GM23248 (cell line): ENCODE data around the gene SURF6. TPM values are rescaled to one million over a fixed set of nuclear protein-coding genes. Genes with fewer than 3 reads are reported as not detected.

Source experiments
- DNase-seq: peaks from one replicate; pipeline ENCODE4 v3.0.0-alpha.2; 2015
- H2AFZ ChIP-seq: fragments of 200-600 bp; sonication (generic); 2 replicates; pipeline ENCODE4 v1.6.1; 2016; ENCODE audit warnings: antibody characterized with exemption
- H3F3A ChIP-seq: fragments of 200-600 bp; sonication (generic); 2 replicates; pipeline ENCODE4 v1.6.1; 2016; ENCODE audit warnings: mild to moderate bottlenecking, antibody characterized with exemption, mixed run types; ENCODE audit not compliant: insufficient read depth
- H3K27ac ChIP-seq: fragments of 200-600 bp; sonication (generic); 2 replicates; pipeline ENCODE4 v1.5.1; 2016; ENCODE audit warnings: mild to moderate bottlenecking
- H3K27me3 ChIP-seq: fragments of 200-600 bp; sonication (generic); replicated peaks from 2 replicates; pipeline ENCODE4 v1.6.1; 2016; ENCODE audit warnings: mild to moderate bottlenecking; ENCODE audit not compliant: insufficient read depth
- H3K36me3 ChIP-seq: fragments of 200-600 bp; sonication (generic); 2 replicates; pipeline ENCODE4 v1.6.1; 2016; ENCODE audit warnings: low read depth, mild to moderate bottlenecking
- H3K4me1 ChIP-seq: fragments of 200-600 bp; sonication (generic); 2 replicates; pipeline ENCODE4 v1.6.1; 2016; ENCODE audit warnings: mild to moderate bottlenecking; ENCODE audit not compliant: insufficient read depth
- H3K4me2 ChIP-seq: fragments of 200-600 bp; sonication (generic); one replicate; pipeline ENCODE4 v1.6.1; 2016; ENCODE audit warnings: mild to moderate bottlenecking; ENCODE audit not compliant: unreplicated experiment
- H3K4me3 ChIP-seq: fragments of 200-600 bp; sonication (generic); 2 replicates; pipeline ENCODE4 v1.5.1; 2016; ENCODE audit warnings: mild to moderate bottlenecking
- H3K79me2 ChIP-seq: fragments of 200-600 bp; sonication (generic); 2 replicates; pipeline ENCODE4 v1.6.1; 2016; ENCODE audit warnings: mild to moderate bottlenecking; ENCODE audit not compliant: insufficient read depth
- H3K9ac ChIP-seq: fragments of 200-600 bp; sonication (generic); 2 replicates; pipeline ENCODE4 v1.6.1; 2016; ENCODE audit warnings: mild to moderate bottlenecking
- H3K9me2 ChIP-seq: fragments of 200-600 bp; sonication (generic); 2 replicates; pipeline ENCODE4 v1.6.1; 2016; ENCODE audit warnings: mixed run types, mild to moderate bottlenecking, moderate library complexity; ENCODE audit not compliant: insufficient read depth
- H3K9me3 ChIP-seq: fragments of 200-600 bp; sonication (generic); one replicate; pipeline ENCODE4 v1.6.1; 2017; ENCODE audit warnings: low read depth
- H4K20me1 ChIP-seq: fragments of 200-600 bp; sonication (generic); 2 replicates; pipeline ENCODE4 v1.6.0; 2016; ENCODE audit not compliant: insufficient read depth
- EZH2 ChIP-seq: fragments of 200-600 bp; sonication (generic); IDR thresholded peaks from 2 replicates; pipeline ENCODE4 v1.6.1; 2018; ENCODE audit warnings: antibody characterized with exemption, mild to moderate bottlenecking; ENCODE audit not compliant: insufficient read depth, poor library complexity, severe bottlenecking
- EZH2phosphoT487 ChIP-seq: fragments of 200-600 bp; sonication (generic); IDR thresholded peaks from 2 replicates; pipeline ENCODE4 v1.6.1; 2018; ENCODE audit warnings: antibody characterized with exemption, moderate library complexity, mild to moderate bottlenecking, low read depth; ENCODE audit not compliant: insufficient read depth
- WGBS, 2 experiments: methylation state at CpG; one replicate each; pipeline ENCODE4 v1.1.6; 2015 to 2017; ENCODE audit warnings: low lambda C conversion rate in 2 of 2, low coverage in 1 of 2; ENCODE audit errors: missing lambda C conversion rate in 2 of 2; 5-methylcytosine and 5-hydroxymethylcytosine counted together
- in situ Hi-C: fragments of 300-500 bp; cut with MboI; formaldehyde crosslinking; loops from 2 replicates; pipeline ENCODE4 v1.15.0; 2020
- polyA plus RNA-seq: library from polyadenylated mRNA; unstranded; fragments of >200 nt; fragmentation: Nextera tagmentation; extraction: Ambion mirVana; gene quantifications from 2 replicates; pipeline ENCODE4 v1.2.1, GENCODE V29; 2016
- total RNA-seq: library from RNA; depleted of rRNA; stranded (reverse); fragments of >200 nt; shearing (Covaris generic); gene quantifications from 2 replicates; pipeline ENCODE4 v1.2.3, GENCODE V29; 2014; rRNA removed

SURF6 gene
- total RNA-seq: 10.8 and 18.2 TPM in 2 replicates
- polyA plus RNA-seq: 13.4 and 14.8 TPM in 2 replicates

DNA sequence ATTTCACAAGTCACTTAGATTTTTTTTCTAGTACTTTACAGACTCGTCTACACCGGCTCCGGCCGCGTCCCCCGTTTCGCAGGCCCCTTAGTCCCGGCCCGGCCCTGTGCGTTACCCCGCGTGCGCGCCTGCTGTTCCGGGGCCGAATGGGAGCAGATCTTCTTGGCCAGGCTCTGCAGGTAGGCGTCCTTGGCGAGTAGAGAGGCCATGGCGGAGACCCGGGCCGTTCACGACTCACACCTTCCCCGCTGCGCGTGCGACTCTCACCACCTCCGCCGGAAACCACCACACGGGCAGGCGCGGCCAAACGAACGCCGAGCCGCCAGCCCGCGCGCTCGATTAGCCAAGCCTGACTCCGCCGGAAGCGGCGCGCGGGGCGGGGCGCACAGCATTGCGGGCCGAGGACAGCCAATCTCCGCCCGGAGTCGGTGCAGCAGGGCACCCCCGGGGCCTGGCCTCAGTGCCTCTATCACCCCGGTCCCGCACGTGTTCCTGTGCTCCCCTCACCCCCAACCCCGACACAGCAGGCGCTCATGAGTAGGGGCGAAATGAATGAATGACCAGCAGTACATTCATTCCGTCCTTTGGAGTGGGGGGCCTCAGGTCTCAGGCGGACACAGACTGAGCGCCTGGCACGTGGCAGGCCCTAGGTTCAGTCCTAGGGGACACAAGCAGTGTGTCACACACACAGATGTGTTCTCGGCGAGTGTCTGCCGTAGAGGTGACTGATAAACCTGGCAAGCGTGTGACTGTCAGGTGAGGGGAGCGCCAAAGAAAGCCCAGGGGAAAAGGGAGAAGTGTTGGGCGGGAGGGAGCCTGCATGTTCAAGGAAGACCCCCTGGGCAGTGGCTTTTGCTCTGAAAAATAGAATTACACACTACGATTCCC, at the start of gene SURF6:
Gene SURF6 (minus strand): TSS at position 265 of the 888 bp plus-strand sequence. CDS start 56 bp downstream, at position 209.
- Histone ChIP-seq H3K36me3 (peaks cover 14% of the 10 kb centered on the region; the same call in 1 of the 2 replicates), H3K9me2 (no peaks in the 10 kb centered on the region), H3K79me2 (peaks cover 35% of the 10 kb centered on the region), H3F3A (peaks cover 15% of the 10 kb centered on the region), H3K27ac (peak within 1 kb of the TSS; percentile 58), H3K4me2 (peak within 1 kb of the TSS; percentile 92), H3K4me1 (peaks cover 10% of the 10 kb centered on the region; the same call in 1 of the 2 replicates), H3K4me3 (peak within 1 kb of the TSS; percentile 98), H3K27me3 (no peaks in the 10 kb centered on the region), H2AFZ (peak within 1 kb of the TSS; percentile 83), H4K20me1 (no peaks in the 10 kb centered on the region), H3K9ac (peak within 1 kb of the TSS; percentile 85), H3K9me3 (no peaks in the 10 kb centered on the region)
- WGBS, 2 experiments: 4 to 6% methylated on average over 68 to 70 of the region's 70 CpGs
- peak; percentile 97 for DNase-seq
- TF ChIP-seq EZH2phosphoT487 (no peak), EZH2 (no peak)
- in situ Hi-C loops: no loop called here

DNA sequence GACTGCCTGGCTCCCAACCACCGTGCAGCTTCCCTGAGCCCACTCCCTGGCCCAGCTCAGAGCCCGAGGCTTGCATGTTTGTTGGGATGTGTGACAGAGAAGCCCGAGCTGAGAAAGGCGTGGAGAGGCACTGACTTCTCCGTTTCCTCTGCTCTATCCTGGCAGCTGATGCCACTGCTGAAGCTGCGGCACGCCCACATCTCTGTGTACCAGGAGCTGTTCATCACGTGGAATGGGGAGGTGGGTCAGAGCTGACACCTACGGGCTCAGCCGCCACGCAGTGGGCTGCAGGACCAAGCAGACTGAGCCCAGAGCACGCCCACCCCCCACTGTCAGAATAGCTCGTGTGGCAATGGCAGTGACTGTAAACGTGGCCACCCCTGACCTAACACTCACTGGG, 49.5 kb upstream of the SURF6 start:
- 74 to 83% methylated on average over 14 of the region's 14 CpGs for WGBS, 2 experiments
- Histone ChIP-seq H3K9me3 (no peaks in the 10 kb centered on the region), H3K9ac (no peak overlapping the region), H4K20me1 (no peaks in the 10 kb centered on the region), H3F3A (no peaks in the 10 kb centered on the region), H3K4me1 (no peaks in the 10 kb centered on the region), H3K79me2 (no peaks in the 10 kb centered on the region), H3K9me2 (0 out of 2 replicates have a peak, but pooled peaks cover 5% of the 10 kb centered on the region), H2AFZ (no peak overlapping the region), H3K4me2 (no peak overlapping the region), H3K4me3 (no peak overlapping the region), H3K36me3 (no peaks in the 10 kb centered on the region), H3K27me3 (no peaks in the 10 kb centered on the region), H3K27ac (no peak overlapping the region)
- TF ChIP-seq EZH2: no peak
- TF ChIP-seq EZH2phosphoT487: no peak
- no peak for DNase-seq
- in situ Hi-C loops: no loop called here

DNA sequence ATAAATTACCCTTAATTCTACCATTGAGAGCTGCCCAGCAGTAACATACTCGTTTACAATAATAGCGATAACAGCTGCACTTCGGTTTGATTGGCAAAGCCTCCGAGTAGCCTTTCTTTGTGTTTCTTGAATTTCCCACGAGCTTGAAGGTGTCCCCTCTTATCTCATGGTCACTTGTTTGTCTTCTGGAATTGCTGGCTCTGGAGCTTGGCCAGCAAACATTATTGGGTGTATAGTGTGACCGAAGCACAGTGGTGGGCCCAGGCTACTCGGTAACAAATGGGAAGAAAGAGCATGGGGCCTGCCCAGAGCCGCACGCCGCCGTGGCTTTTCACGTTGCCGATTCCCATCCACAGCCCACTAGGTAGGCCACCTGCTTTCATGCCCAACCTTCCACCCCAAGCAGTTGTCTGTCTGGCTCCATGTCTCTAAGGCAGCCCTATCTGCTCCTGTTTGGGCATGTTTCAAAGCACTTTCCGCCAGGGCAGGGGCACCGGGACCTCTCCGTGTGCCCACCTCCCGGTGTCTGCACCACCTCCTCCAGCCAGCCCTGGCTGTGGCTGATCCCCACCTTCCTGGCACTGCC, 48.8 kb upstream of the SURF6 start:
- H3F3A ChIP-seq: no peaks in the 10 kb centered on the region
- H3K9me2 ChIP-seq: 0 out of 2 replicates have a peak, but pooled peaks cover 5% of the 10 kb centered on the region
- no peak overlapping the region for H3K27ac ChIP-seq
- no peaks in the 10 kb centered on the region for H3K9me3 ChIP-seq
- TF ChIP-seq EZH2 (no peak), EZH2phosphoT487 (no peak)
- H3K79me2 ChIP-seq: no peaks in the 10 kb centered on the region
- no peak overlapping the region for H3K4me2 ChIP-seq
- no peak overlapping the region for H3K4me3 ChIP-seq
- H3K27me3 ChIP-seq: no peaks in the 10 kb centered on the region
- H2AFZ ChIP-seq: no peak overlapping the region
- no peaks in the 10 kb centered on the region for H4K20me1 ChIP-seq
- H3K36me3 ChIP-seq: no peaks in the 10 kb centered on the region
- in situ Hi-C loops: no loop called here
- H3K9ac ChIP-seq: no peak overlapping the region
- DNase-seq: no peak
- H3K4me1 ChIP-seq: no peaks in the 10 kb centered on the region
- WGBS, 2 experiments: 87% methylated on average over 17 of the region's 17 CpGs

GRCh38 chr9:133383438-133383837, 47.5 kb upstream of the SURF6 start:
- TF ChIP-seq EZH2phosphoT487: no peak
- WGBS, 2 experiments: 87 to 90% methylated on average over 3 of the region's 3 CpGs

More at GRCh38 chr9:133383438-133383837, 47.5 kb upstream of the SURF6 start:
- in situ Hi-C loops: no loop called here
- Histone ChIP-seq H3K4me3 (no peak overlapping the region), H3K4me1 (no peaks in the 10 kb centered on the region), H3K9me3 (no peaks in the 10 kb centered on the region), H3K79me2 (no peaks in the 10 kb centered on the region), H3K27me3 (no peaks in the 10 kb centered on the region), H3K9me2 (0 out of 2 replicates have a peak, but pooled peaks cover 5% of the 10 kb centered on the region), H3K4me2 (no peak overlapping the region), H3K9ac (no peak overlapping the region), H3K27ac (no peak overlapping the region), H4K20me1 (no peaks in the 10 kb centered on the region), H3F3A (0 out of 2 replicates have a peak, but pooled peaks cover 4% of the 10 kb centered on the region), H3K36me3 (no peaks in the 10 kb centered on the region), H2AFZ (no peak overlapping the region)
- no peak for DNase-seq
